HEK293 (cell line): ENCODE results near the gene VPS18.

Experiments used
- CTCF ChIA-PET: fragments of 350-600 bp; formaldehyde crosslinking; extraction: SDS; loops from one replicate; lab custom pipeline; 2021; ENCODE audit warnings: antibody characterized with exemption; lab: Yijun Ruan, JAX
- POLR2A ChIA-PET: fragments of 300-600 bp; formaldehyde crosslinking; extraction: SDS; loops from one replicate; lab custom pipeline; 2020; ENCODE audit warnings: antibody characterized with exemption, inconsistent platforms; lab: Yijun Ruan, JAX
- H3K27ac ChIP-seq: fragments of 200-500 bp; sonication (Bioruptor generic); 2 replicates; pipeline ENCODE4 v1.5.1; 2014; ENCODE audit warnings: low read depth, low read length, control low read depth, inconsistent platforms; ENCODE audit errors: extremely low read depth
- H3K36me3 ChIP-seq, 2 experiments: fragments of 200-500 bp in 1 of 2; sonication (Bioruptor generic) in 1 of 2; 1 replicate in 1 of 2; 2 replicates in 1 of 2; pipeline ENCODE4 v1.5.1; 2014 to 2017; ENCODE audit warnings: inconsistent platforms in 2 of 2, low read length in 2 of 2; ENCODE audit not compliant: control insufficient read depth in 2 of 2, insufficient read depth in 1 of 2
- H3K4me1 ChIP-seq: fragments of 200-500 bp; sonication (Bioruptor generic); 2 replicates; pipeline ENCODE4 v1.5.1; 2014; ENCODE audit warnings: mild to moderate bottlenecking, low read length, inconsistent platforms; ENCODE audit not compliant: control insufficient read depth, insufficient read depth
- H3K4me3 ChIP-seq: 2 replicates; pipeline ENCODE4 v1.5.1; 2011; ENCODE audit warnings: low read depth, mild to moderate bottlenecking, control low read depth, low read length, moderate library complexity
- H3K9me3 ChIP-seq: fragments of 200-500 bp; sonication (Bioruptor generic); 2 replicates; pipeline ENCODE4 v1.5.1; 2014; ENCODE audit warnings: low read depth, low read length, inconsistent platforms; ENCODE audit not compliant: control insufficient read depth, insufficient read depth
- GLIS1 ChIP-seq: fragments of 450-650 bp; formaldehyde crosslinking; IDR thresholded peaks from 2 replicates; pipeline ENCODE4 v1.5.1; 2016; ENCODE audit warnings: missing biosample characterization, missing genetic modification characterization
- IKZF3 ChIP-seq: fragments of 450-650 bp; IDR thresholded peaks from 2 replicates; pipeline ENCODE4 v1.5.0; 2018; ENCODE audit warnings: missing biosample characterization, mild to moderate bottlenecking, missing genetic modification characterization, moderate library complexity
- SCRT2 ChIP-seq: fragments of 450-650 bp; formaldehyde crosslinking; IDR thresholded peaks from 2 replicates; pipeline ENCODE4 v1.5.1; 2016; ENCODE audit warnings: missing biosample characterization, missing genetic modification characterization
- SP3 ChIP-seq: fragments of 450-650 bp; formaldehyde crosslinking; IDR thresholded peaks from 2 replicates; pipeline ENCODE4 v1.5.1; 2016; ENCODE audit warnings: missing biosample characterization, missing genetic modification characterization
- ZBTB17 ChIP-seq: fragments of 450-650 bp; formaldehyde crosslinking; IDR thresholded peaks from 2 replicates; pipeline ENCODE4 v1.5.1; 2016; ENCODE audit warnings: missing biosample characterization, missing genetic modification characterization
- ZBTB8A ChIP-seq: fragments of 450-650 bp; formaldehyde crosslinking; IDR thresholded peaks from 2 replicates; pipeline ENCODE4 v1.5.1; 2016; ENCODE audit warnings: missing biosample characterization, missing genetic modification characterization
- ZIC2 ChIP-seq: fragments of 450-650 bp; formaldehyde crosslinking; IDR thresholded peaks from 2 replicates; pipeline ENCODE4 v1.5.1; 2016; ENCODE audit warnings: missing biosample characterization, missing genetic modification characterization
- ZNF24 ChIP-seq: fragments of 450-650 bp; formaldehyde crosslinking; IDR thresholded peaks from 2 replicates; pipeline ENCODE4 v1.5.1; 2016; ENCODE audit warnings: missing biosample characterization, missing genetic modification characterization
- ZNF311 ChIP-seq: fragments of 450-650 bp; formaldehyde crosslinking; IDR thresholded peaks from 2 replicates; pipeline ENCODE4 v1.5.1; 2017; ENCODE audit warnings: missing biosample characterization, missing genetic modification characterization, borderline replicate concordance
- ZNF394 ChIP-seq: fragments of 450-650 bp; formaldehyde crosslinking; IDR thresholded peaks from 2 replicates; pipeline ENCODE4 v1.5.1; 2016; ENCODE audit warnings: missing biosample characterization, missing genetic modification characterization, mild to moderate bottlenecking, moderate library complexity, borderline replicate concordance
- ZNF48 ChIP-seq: fragments of 450-650 bp; formaldehyde crosslinking; IDR thresholded peaks from 2 replicates; pipeline ENCODE4 v1.5.1; 2016; ENCODE audit warnings: missing biosample characterization, missing genetic modification characterization
- TF ChIP-seq, protein P1 (sequence below): fragments of 450-650 bp; formaldehyde crosslinking; IDR thresholded peaks from 2 replicates; pipeline ENCODE4 v1.5.1; 2016; ENCODE audit warnings: missing biosample characterization, missing genetic modification characterization
- TF ChIP-seq, protein P2 (sequence below): fragments of 450-650 bp; formaldehyde crosslinking; IDR thresholded peaks from 2 replicates; pipeline ENCODE4 v1.5.1; 2017; ENCODE audit warnings: missing biosample characterization, missing genetic modification characterization
- TF ChIP-seq, protein P3 (sequence below): fragments of 450-650 bp; formaldehyde crosslinking; IDR thresholded peaks from 2 replicates; pipeline ENCODE4 v1.5.1; 2016; ENCODE audit warnings: missing biosample characterization, missing genetic modification characterization, borderline replicate concordance
- TF ChIP-seq, protein P4 (sequence below): fragments of 450-650 bp; formaldehyde crosslinking; IDR thresholded peaks from 2 replicates; pipeline ENCODE4 v1.5.1; 2016; ENCODE audit warnings: missing biosample characterization, missing genetic modification characterization
- TF ChIP-seq, protein P5 (sequence below): fragments of 450-650 bp; formaldehyde crosslinking; IDR thresholded peaks from 2 replicates; pipeline ENCODE4 v1.5.1; 2016; ENCODE audit warnings: missing biosample characterization, missing genetic modification characterization
- TF ChIP-seq, protein P6 (sequence below): fragments of 450-650 bp; formaldehyde crosslinking; IDR thresholded peaks from 2 replicates; pipeline ENCODE4 v1.5.1; 2016; ENCODE audit warnings: missing biosample characterization, missing genetic modification characterization

The VPS18 gene

DNA sequence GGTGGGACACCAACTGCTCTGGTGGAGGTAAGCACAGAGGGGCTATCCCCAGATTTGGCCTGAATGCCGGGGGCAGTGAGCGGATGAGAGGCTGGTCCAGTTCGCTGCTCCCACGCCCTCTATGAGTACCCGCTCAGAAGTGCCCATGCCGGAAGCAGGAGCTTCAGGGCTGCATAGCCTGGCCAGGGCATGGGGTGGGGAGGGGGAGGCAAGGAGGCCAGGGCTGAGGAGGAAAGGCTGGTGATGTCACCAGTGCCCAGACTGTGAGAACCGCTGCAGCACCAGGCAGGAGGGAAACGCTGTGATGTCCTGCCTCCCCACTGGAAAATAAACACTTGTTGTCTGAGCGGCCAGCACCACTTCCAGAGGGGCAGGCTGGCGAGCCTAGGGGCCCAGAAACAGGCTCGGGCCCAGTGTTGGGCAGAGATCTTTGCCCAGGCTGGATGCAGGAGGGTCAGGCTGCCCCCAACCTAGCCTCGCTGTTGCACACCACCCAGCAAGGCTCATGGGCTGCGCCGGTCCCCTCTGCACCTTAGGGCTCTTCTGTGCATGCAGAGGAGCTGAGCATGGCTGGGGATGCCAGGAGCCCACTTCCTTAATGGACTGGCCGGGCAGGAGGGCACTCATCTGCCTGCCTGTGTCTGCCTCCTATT, 24.0 kb downstream of the VPS18 start:
- no peak for TF ChIP-seq SP3 (tag by site-specific recombination)
- no peak for TF ChIP-seq GLIS1
- TF ChIP-seq, protein P1, sequence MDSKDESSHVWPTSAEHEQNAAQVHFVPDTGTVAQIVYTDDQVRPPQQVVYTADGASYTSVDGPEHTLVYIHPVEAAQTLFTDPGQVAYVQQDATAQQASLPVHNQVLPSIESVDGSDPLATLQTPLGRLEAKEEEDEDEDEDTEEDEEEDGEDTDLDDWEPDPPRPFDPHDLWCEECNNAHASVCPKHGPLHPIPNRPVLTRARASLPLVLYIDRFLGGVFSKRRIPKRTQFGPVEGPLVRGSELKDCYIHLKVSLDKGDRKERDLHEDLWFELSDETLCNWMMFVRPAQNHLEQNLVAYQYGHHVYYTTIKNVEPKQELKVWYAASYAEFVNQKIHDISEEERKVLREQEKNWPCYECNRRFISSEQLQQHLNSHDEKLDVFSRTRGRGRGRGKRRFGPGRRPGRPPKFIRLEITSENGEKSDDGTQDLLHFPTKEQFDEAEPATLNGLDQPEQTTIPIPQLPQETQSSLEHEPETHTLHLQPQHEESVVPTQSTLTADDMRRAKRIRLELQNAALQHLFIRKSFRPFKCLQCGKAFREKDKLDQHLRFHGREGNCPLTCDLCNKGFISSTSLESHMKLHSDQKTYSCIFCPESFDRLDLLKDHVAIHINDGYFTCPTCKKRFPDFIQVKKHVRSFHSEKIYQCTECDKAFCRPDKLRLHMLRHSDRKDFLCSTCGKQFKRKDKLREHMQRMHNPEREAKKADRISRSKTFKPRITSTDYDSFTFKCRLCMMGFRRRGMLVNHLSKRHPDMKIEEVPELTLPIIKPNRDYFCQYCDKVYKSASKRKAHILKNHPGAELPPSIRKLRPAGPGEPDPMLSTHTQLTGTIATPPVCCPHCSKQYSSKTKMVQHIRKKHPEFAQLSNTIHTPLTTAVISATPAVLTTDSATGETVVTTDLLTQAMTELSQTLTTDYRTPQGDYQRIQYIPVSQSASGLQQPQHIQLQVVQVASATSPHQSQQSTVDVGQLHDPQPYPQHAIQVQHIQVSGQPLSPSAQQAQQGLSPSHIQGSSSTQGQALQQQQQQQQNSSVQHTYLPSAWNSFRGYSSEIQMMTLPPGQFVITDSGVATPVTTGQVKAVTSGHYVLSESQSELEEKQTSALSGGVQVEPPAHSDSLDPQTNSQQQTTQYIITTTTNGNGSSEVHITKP (tag by site-specific recombination) = peak; percentile 32; the same call in 1 of the 2 replicates
- peak; percentile 73 for TF ChIP-seq SCRT2
- no peak for TF ChIP-seq IKZF3 (tag by site-specific recombination)
- TF ChIP-seq ZBTB8A = 0 out of 2 replicates have a peak, but pooled peaks have one; percentile 17
- no peak for TF ChIP-seq ZNF48
- TF ChIP-seq, protein P2, sequence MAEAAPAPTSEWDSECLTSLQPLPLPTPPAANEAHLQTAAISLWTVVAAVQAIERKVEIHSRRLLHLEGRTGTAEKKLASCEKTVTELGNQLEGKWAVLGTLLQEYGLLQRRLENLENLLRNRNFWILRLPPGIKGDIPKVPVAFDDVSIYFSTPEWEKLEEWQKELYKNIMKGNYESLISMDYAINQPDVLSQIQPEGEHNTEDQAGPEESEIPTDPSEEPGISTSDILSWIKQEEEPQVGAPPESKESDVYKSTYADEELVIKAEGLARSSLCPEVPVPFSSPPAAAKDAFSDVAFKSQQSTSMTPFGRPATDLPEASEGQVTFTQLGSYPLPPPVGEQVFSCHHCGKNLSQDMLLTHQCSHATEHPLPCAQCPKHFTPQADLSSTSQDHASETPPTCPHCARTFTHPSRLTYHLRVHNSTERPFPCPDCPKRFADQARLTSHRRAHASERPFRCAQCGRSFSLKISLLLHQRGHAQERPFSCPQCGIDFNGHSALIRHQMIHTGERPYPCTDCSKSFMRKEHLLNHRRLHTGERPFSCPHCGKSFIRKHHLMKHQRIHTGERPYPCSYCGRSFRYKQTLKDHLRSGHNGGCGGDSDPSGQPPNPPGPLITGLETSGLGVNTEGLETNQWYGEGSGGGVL = no peak
- peak; percentile 32; the same call in 1 of the 2 replicates for TF ChIP-seq ZBTB17 (tag by site-specific recombination)
- TF ChIP-seq, protein P3, sequence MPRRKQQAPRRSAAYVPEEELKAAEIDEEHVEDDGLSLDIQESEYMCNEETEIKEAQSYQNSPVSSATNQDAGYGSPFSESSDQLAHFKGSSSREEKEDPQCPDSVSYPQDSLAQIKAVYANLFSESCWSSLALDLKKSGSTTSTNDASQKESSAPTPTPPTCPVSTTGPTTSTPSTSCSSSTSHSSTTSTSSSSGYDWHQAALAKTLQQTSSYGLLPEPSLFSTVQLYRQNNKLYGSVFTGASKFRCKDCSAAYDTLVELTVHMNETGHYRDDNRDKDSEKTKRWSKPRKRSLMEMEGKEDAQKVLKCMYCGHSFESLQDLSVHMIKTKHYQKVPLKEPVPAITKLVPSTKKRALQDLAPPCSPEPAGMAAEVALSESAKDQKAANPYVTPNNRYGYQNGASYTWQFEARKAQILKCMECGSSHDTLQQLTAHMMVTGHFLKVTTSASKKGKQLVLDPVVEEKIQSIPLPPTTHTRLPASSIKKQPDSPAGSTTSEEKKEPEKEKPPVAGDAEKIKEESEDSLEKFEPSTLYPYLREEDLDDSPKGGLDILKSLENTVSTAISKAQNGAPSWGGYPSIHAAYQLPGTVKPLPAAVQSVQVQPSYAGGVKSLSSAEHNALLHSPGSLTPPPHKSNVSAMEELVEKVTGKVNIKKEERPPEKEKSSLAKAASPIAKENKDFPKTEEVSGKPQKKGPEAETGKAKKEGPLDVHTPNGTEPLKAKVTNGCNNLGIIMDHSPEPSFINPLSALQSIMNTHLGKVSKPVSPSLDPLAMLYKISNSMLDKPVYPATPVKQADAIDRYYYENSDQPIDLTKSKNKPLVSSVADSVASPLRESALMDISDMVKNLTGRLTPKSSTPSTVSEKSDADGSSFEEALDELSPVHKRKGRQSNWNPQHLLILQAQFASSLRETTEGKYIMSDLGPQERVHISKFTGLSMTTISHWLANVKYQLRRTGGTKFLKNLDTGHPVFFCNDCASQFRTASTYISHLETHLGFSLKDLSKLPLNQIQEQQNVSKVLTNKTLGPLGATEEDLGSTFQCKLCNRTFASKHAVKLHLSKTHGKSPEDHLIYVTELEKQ (tag by site-specific recombination) = no peak
- peak; percentile 79 for TF ChIP-seq ZIC2
- TF ChIP-seq, protein P4, sequence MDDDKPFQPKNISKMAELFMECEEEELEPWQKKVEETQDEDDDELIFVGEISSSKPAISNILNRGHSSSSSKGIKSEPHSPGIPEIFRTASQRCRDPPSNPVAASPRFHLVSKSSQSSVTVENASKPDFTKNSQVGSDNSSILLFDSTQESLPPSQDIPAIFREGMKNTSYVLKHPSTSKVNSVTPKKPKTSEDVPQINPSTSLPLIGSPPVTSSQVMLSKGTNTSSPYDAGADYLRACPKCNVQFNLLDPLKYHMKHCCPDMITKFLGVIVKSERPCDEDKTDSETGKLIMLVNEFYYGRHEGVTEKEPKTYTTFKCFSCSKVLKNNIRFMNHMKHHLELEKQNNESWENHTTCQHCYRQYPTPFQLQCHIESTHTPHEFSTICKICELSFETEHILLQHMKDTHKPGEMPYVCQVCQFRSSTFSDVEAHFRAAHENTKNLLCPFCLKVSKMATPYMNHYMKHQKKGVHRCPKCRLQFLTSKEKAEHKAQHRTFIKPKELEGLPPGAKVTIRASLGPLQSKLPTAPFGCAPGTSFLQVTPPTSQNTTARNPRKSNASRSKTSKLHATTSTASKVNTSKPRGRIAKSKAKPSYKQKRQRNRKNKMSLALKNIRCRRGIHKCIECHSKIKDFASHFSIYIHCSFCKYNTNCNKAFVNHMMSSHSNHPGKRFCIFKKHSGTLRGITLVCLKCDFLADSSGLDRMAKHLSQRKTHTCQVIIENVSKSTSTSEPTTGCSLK (tag by site-specific recombination) = no peak
- TF ChIP-seq, protein P5, sequence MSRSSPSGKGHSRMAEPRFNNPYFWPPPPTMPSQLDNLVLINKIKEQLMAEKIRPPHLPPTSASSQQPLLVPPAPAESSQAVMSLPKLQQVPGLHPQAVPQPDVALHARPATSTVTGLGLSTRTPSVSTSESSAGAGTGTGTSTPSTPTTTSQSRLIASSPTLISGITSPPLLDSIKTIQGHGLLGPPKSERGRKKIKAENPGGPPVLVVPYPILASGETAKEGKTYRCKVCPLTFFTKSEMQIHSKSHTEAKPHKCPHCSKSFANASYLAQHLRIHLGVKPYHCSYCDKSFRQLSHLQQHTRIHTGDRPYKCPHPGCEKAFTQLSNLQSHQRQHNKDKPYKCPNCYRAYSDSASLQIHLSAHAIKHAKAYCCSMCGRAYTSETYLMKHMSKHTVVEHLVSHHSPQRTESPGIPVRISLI (tag by site-specific recombination) = no peak
- TF ChIP-seq ZNF394 = peak; percentile 77; the same call in 1 of the 2 replicates
- no peak for TF ChIP-seq ZNF311 (tag by site-specific recombination)
- TF ChIP-seq, protein P6, sequence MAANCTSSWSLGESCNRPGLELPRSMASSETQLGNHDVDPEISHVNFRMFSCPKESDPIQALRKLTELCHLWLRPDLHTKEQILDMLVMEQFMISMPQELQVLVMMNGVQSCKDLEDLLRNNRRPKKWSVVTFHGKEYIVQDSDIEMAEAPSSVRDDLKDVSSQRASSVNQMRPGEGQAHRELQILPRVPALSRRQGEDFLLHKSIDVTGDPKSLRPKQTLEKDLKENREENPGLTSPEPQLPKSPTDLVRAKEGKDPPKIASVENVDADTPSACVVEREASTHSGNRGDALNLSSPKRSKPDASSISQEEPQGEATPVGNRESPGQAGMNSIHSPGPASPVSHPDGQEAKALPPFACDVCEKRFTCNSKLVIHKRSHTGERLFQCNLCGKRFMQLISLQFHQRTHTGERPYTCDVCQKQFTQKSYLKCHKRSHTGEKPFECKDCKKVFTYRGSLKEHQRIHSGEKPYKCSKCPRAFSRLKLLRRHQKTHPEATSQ (tag by site-specific recombination) = no peak
- TF ChIP-seq ZNF24 (tag by site-specific recombination) = no peak
- Histone ChIP-seq H3K9me3 (no peaks in the 10 kb centered on the region), H3K4me3 (no peak overlapping the region), H3K36me3 (no peaks in the 10 kb centered on the region), H3K27ac (no peak overlapping the region), H3K4me1 (no peaks in the 10 kb centered on the region)
- POLR2A ChIA-PET = interaction anchor here (1.0 to 2.2 kb wide), 3 partner anchors 10 to 35 kb away, joined by 4 to 8 read pairs (median 5); partner anchors contain the start of genes CHAC1 and DLL4
- CTCF ChIA-PET = interaction anchor here (0.7 to 1.3 kb wide), 2 partner anchors 12 to 13 kb away, joined by 3 to 5 read pairs; no protein-coding TSS in a partner anchor
